Colonic mucosa (tissue), 4 donors: ENCODE measurements around the gene PNPLA6. TPM values are rescaled to one million over a fixed set of nuclear protein-coding genes. Genes with fewer than 3 reads are reported as not detected.

Experiments used
- DNase-seq: peaks from one replicate; pipeline ENCODE4 v3.0.0-alpha.2; 2020
- H3K27ac ChIP-seq: fragments of 200-600 bp; one replicate; pipeline ENCODE4 v1.8.0; 2021
- H3K27me3 ChIP-seq: fragments of 200-600 bp; one replicate; pipeline ENCODE4 v1.8.0; 2021
- H3K36me3 ChIP-seq: fragments of 200-600 bp; one replicate; pipeline ENCODE4 v1.8.0; 2021
- H3K4me1 ChIP-seq: fragments of 200-600 bp; one replicate; pipeline ENCODE4 v1.8.0; 2021; ENCODE audit warnings: mild to moderate bottlenecking
- H3K4me3 ChIP-seq: fragments of 200-600 bp; one replicate; pipeline ENCODE4 v1.8.0; 2021
- H3K9ac ChIP-seq, 2 donors: one replicate each; pipeline ENCODE4 v1.7.0; 2013; ENCODE audit warnings: control low read depth in 2 of 2, low read depth in 2 of 2, low read length in 2 of 2
- H3K9me3 ChIP-seq: fragments of 200-600 bp; one replicate; pipeline ENCODE4 v1.8.0; 2021
- intact Hi-C: fragments of 100-400 bp; cut with DNase I; formaldehyde crosslinking; loops from one replicate; pipeline ENCODE4 v1.14.1; 2022
- total RNA-seq, 2 donors: library from RNA; stranded (reverse); fragmentation: NEBNext Ultra II Directional in 1 of 2; extraction: Animal tissue kit (Norgen Biotek cat#: 25700) in 1 of 2; gene quantifications; one replicate each; pipeline ENCODE4 v1.2.1, GENCODE V29; 2021
- TF ChIP-seq, protein P1 (sequence below): fragments of 200-600 bp; IDR thresholded peaks from one replicate; pipeline ENCODE4 v1.8.0; 2022; ENCODE audit warnings: antibody characterized with exemption, mild to moderate bottlenecking
- donor health status: healthy.
- donor health status: DM: no; HTN: no; CAD: no.
- donor health status: DM: no; HTN: no; CAD: no.

Gene PNPLA6
- total RNA-seq, 2 donors from 2014 or later, result 93.0 to 131 TPM

- TF ChIP-seq, protein P1, sequence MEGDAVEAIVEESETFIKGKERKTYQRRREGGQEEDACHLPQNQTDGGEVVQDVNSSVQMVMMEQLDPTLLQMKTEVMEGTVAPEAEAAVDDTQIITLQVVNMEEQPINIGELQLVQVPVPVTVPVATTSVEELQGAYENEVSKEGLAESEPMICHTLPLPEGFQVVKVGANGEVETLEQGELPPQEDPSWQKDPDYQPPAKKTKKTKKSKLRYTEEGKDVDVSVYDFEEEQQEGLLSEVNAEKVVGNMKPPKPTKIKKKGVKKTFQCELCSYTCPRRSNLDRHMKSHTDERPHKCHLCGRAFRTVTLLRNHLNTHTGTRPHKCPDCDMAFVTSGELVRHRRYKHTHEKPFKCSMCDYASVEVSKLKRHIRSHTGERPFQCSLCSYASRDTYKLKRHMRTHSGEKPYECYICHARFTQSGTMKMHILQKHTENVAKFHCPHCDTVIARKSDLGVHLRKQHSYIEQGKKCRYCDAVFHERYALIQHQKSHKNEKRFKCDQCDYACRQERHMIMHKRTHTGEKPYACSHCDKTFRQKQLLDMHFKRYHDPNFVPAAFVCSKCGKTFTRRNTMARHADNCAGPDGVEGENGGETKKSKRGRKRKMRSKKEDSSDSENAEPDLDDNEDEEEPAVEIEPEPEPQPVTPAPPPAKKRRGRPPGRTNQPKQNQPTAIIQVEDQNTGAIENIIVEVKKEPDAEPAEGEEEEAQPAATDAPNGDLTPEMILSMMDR, result no peak
- H3K27me3 ChIP-seq, result no peaks in the 10 kb centered on the region
- peak overlapping the region; percentile 70 to 87 for H3K9ac ChIP-seq
- no peaks in the 10 kb centered on the region for H3K9me3 ChIP-seq
- no peak overlapping the region for H3K27ac ChIP-seq
- H3K4me1 ChIP-seq, result no peaks in the 10 kb centered on the region
- no peak for DNase-seq
- intact Hi-C loops, result no loop called here
- H3K36me3 ChIP-seq, result no peaks in the 10 kb centered on the region
- peak overlapping the region; percentile 67 for H3K4me3 ChIP-seq
These were observed 19.2 kb upstream of the PNPLA6 start for GRCh38 chr19:7516333-7516732.

DNA sequence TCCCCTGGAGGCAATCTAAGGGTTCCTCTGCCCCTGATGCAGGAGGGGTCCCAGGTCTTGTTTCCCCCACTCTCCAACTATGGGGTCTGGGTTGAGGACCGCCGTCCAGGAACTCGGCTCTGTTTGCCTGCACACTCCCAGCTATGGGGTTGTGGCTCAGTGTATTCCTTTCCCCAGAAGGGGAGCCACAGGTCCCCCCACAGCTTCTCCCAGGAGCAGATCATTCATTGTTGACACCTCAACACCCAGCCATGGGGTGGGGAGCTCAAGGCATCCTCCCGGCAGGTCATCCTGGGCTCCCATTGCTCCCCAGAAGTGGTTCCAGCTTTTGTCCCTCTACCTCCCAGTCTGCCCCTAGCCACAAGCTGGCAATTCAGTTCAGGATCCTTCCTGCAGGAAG is 18.6 kb upstream of the PNPLA6 start:
- DNase-seq, result no peak
- peak overlapping the region; percentile 70 to 87 for H3K9ac ChIP-seq

DNA sequence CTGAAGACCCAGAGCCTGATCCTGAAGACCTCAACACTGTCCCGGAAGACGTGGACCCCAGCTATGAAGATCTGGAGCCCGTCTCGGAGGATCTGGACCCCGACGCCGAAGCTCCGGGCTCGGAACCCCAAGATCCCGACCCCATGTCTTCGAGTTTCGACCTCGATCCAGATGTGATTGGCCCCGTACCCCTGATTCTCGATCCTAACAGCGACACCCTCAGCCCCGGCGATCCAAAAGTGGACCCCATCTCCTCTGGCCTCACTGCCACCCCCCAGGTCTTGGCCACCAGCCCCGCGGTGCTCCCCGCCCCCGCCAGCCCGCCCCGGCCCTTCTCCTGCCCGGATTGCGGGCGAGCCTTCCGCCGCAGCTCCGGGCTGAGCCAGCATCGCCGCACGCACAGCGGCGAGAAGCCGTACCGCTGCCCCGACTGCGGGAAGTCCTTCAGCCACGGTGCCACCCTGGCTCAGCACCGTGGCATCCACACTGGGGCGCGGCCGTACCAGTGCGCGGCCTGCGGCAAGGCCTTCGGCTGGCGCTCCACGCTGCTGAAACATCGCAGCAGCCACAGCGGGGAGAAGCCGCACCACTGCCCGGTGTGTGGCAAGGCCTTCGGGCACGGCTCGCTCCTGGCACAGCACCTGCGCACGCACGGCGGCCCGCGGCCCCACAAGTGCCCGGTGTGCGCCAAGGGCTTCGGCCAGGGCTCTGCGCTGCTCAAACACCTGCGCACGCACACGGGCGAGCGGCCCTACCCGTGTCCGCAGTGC is 16.0 kb upstream of the PNPLA6 start:
- no peak for DNase-seq
- Histone ChIP-seq H3K9me3 (no peaks in the 10 kb centered on the region), H3K27ac (no peak overlapping the region), H3K27me3 (no peaks in the 10 kb centered on the region), H3K4me3 (no peak overlapping the region), H3K4me1 (peaks cover 10% of the 10 kb centered on the region), H3K36me3 (no peaks in the 10 kb centered on the region), H3K9ac (no peak overlapping the region)
- intact Hi-C loops, result no loop called here
- TF ChIP-seq, protein P1, result no peak

More for the DNA sequence above, 18.6 kb upstream of the PNPLA6 start:
- peaks cover 2% of the 10 kb centered on the region for H3K4me1 ChIP-seq
- no peaks in the 10 kb centered on the region for H3K9me3 ChIP-seq
- intact Hi-C loops, result no loop called here
- H3K36me3 ChIP-seq, result no peaks in the 10 kb centered on the region
- H3K27me3 ChIP-seq, result no peaks in the 10 kb centered on the region
- H3K4me3 ChIP-seq, result peak overlapping the region; percentile 67
- TF ChIP-seq, protein P1, result no peak
- no peak overlapping the region for H3K27ac ChIP-seq

GRCh38 chr19:7520131-7521051 is 15.1 kb upstream of the PNPLA6 start:
- no peak for DNase-seq
- Histone ChIP-seq H3K27ac (no peak overlapping the region), H3K9me3 (no peaks in the 10 kb centered on the region), H3K4me3 (no peak overlapping the region), H3K36me3 (no peaks in the 10 kb centered on the region), H3K4me1 (peaks cover 10% of the 10 kb centered on the region), H3K27me3 (no peaks in the 10 kb centered on the region), H3K9ac (no peak overlapping the region)
- TF ChIP-seq, protein P1, result no peak
- intact Hi-C loops, result no loop called here

- Histone ChIP-seq H3K36me3 (no peaks in the 10 kb centered on the region), H3K9ac (peak overlapping the region in 1 of 2 donors; percentile 6), H3K9me3 (no peaks in the 10 kb centered on the region), H3K27ac (no peak overlapping the region), H3K27me3 (no peaks in the 10 kb centered on the region), H3K4me3 (peak overlapping the region; percentile 95), H3K4me1 (peaks cover 10% of the 10 kb centered on the region)
- intact Hi-C loops, result no loop called here
- no peak for DNase-seq
- TF ChIP-seq, protein P1, result no peak
These were observed 13.9 kb upstream of the PNPLA6 start for GRCh38 chr19:7521551-7522071.
